A673 (cell line): ENCODE data around the gene AREL1. TPM values are rescaled to one million over a fixed set of nuclear protein-coding genes. Genes with fewer than 3 reads are reported as not detected.

Source experiments
- BruUV-seq: library from RNA; stranded (reverse); fragments of 400-500 nt; replicated peaks from 2 replicates; lab custom pipeline; 2021; lab: Mats Ljungman, UMichigan
- CTCF ChIA-PET: fragments of 300-600 bp; sonication (Branson Sonifier 250); formaldehyde crosslinking; loops from one replicate; lab custom pipeline; 2022; ENCODE audit warnings: antibody characterized with exemption; lab: Charles Lee
- POLR2A ChIA-PET: fragments of 300-600 bp; sonication (Branson Sonifier 250); formaldehyde crosslinking; loops from one replicate; lab custom pipeline; 2022; ENCODE audit warnings: antibody characterized with exemption; ENCODE audit not compliant: low non-redundant PET; lab: Charles Lee
- DNase-seq: peaks from one replicate; pipeline ENCODE4 v3.0.0-alpha.2; 2015; ENCODE audit warnings: low spot score
- H3K27ac ChIP-seq: fragments of 200-600 bp; sonication (generic); 2 replicates; pipeline ENCODE4 v1.5.1; 2016; ENCODE audit warnings: mixed run types, low read depth, mild to moderate bottlenecking, mixed read lengths, antibody characterized with exemption, low read length; ENCODE audit not compliant: poor library complexity, severe bottlenecking
- H3K27me3 ChIP-seq: fragments of 200-600 bp; sonication (generic); replicated peaks from 2 replicates; pipeline ENCODE4 v1.6.1; 2017; ENCODE audit warnings: mixed run types, low read depth, mild to moderate bottlenecking, mixed read lengths, antibody characterized with exemption, low read length; ENCODE audit not compliant: insufficient read depth, poor library complexity
- H3K36me3 ChIP-seq: fragments of 200-600 bp; sonication (generic); 2 replicates; pipeline ENCODE4 v1.6.1; 2016; ENCODE audit warnings: mixed run types, mild to moderate bottlenecking, mixed read lengths, antibody characterized with exemption, low read length; ENCODE audit not compliant: insufficient read depth, poor library complexity, severe bottlenecking
- H3K4me1 ChIP-seq: fragments of 200-600 bp; sonication (generic); 2 replicates; pipeline ENCODE4 v1.6.1; 2017; ENCODE audit warnings: mixed run types, mild to moderate bottlenecking, mixed read lengths, antibody characterized with exemption, low read length; ENCODE audit not compliant: insufficient read depth, poor library complexity, severe bottlenecking
- H3K4me3 ChIP-seq: fragments of 200-600 bp; sonication (generic); 2 replicates; pipeline ENCODE4 v1.5.1; 2016; ENCODE audit warnings: low read depth, mixed run types, mild to moderate bottlenecking, mixed read lengths, low read length; ENCODE audit not compliant: poor library complexity, severe bottlenecking
- H3K9me3 ChIP-seq: fragments of 200-600 bp; sonication (generic); 2 replicates; pipeline ENCODE4 v1.6.1; 2016; ENCODE audit warnings: mixed run types, low read depth, mild to moderate bottlenecking, mixed read lengths, antibody characterized with exemption, low read length; ENCODE audit not compliant: poor library complexity, severe bottlenecking
- CTCF ChIP-seq: fragments of 300-800, 200-600 bp; sonication (generic); conservative IDR thresholded peaks from 2 replicates; pipeline ENCODE4 v1.5.1; 2017; ENCODE audit warnings: low read depth, mild to moderate bottlenecking, antibody characterized with exemption, low read length, moderate library complexity, mixed read lengths
- EZH2 ChIP-seq: fragments of 200-600 bp; sonication (generic); IDR thresholded peaks from 2 replicates; pipeline ENCODE4 v1.6.1; 2017; ENCODE audit warnings: borderline replicate concordance, low read depth, mild to moderate bottlenecking, mixed read lengths, antibody characterized with exemption, low read length; ENCODE audit not compliant: poor library complexity, severe bottlenecking
- intact Hi-C: fragments of 100-400 bp; cut with micrococcal nuclease; formaldehyde crosslinking; loops from one replicate; pipeline ENCODE4 v1.10.0; 2022; ENCODE audit not compliant: unreplicated experiment
- total RNA-seq: library from RNA; stranded (reverse); gene quantifications from 2 replicates; pipeline ENCODE4 v1.2.3, GENCODE V29; 2021

Gene AREL1
- total RNA-seq, 1 experiment from 2014 or later, result 48.7 TPM

GRCh38 chr14:74622257-74622656 is 90.6 kb downstream of the AREL1 start:
- Histone ChIP-seq H3K9me3 (no peaks in the 10 kb centered on the region), H3K36me3 (no peaks in the 10 kb centered on the region), H3K4me1 (peaks cover 12% of the 10 kb centered on the region), H3K4me3 (no peak overlapping the region), H3K27ac (no peak overlapping the region), H3K27me3 (no peaks in the 10 kb centered on the region)
- intact Hi-C loops, result no loop called here
- BruUV-seq, result no TSS peak
- POLR2A ChIA-PET, result no interaction called here
- CTCF ChIA-PET, result no interaction called here
- TF ChIP-seq CTCF (no peak), EZH2 (no peak)
- DNase-seq, result no peak

GRCh38 chr14:74621556-74621955 is 91.3 kb downstream of the AREL1 start:
- CTCF ChIA-PET, result no interaction called here
- Histone ChIP-seq H3K27ac (no peak overlapping the region), H3K4me3 (no peak overlapping the region), H3K4me1 (peaks cover 12% of the 10 kb centered on the region), H3K9me3 (no peaks in the 10 kb centered on the region), H3K27me3 (no peaks in the 10 kb centered on the region), H3K36me3 (no peaks in the 10 kb centered on the region)
- intact Hi-C loops, result no loop called here
- TF ChIP-seq CTCF (no peak), EZH2 (no peak)
- no TSS peak for BruUV-seq
- no peak for DNase-seq
- POLR2A ChIA-PET, result no interaction called here

GRCh38 chr14:74620923-74621322 is 92.0 kb downstream of the AREL1 start:
- intact Hi-C loops, result no loop called here
- no peak overlapping the region for H3K27ac ChIP-seq
- DNase-seq, result no peak
- no peaks in the 10 kb centered on the region for H3K27me3 ChIP-seq
- no peaks in the 10 kb centered on the region for H3K36me3 ChIP-seq
- H3K4me3 ChIP-seq, result no peak overlapping the region
- H3K4me1 ChIP-seq, result peaks cover 12% of the 10 kb centered on the region
- POLR2A ChIA-PET, result no interaction called here
- TF ChIP-seq CTCF (no peak), EZH2 (no peak)
- no TSS peak for BruUV-seq
- H3K9me3 ChIP-seq, result no peaks in the 10 kb centered on the region
- CTCF ChIA-PET, result no interaction called here
